GM23338 (cell line): Measurements from ENCODE around the gene PITRM1. TPM values are rescaled to one million over a fixed set of nuclear protein-coding genes. Genes with fewer than 3 reads are reported as not detected.

Experiments used
- CREB1 ChIP-seq: fragments of 250-450 bp; sonication (Bioruptor Pico); IDR thresholded peaks from 2 replicates; pipeline ENCODE4 v1.5.0; 2020; ENCODE audit warnings: low read depth, mild to moderate bottlenecking, moderate library complexity
- EZH2phosphoT487 ChIP-seq: fragments of 200-600 bp; sonication (generic); IDR thresholded peaks from one replicate; pipeline ENCODE4 v1.8.1; 2018; ENCODE audit warnings: antibody characterized with exemption; ENCODE audit not compliant: unreplicated experiment
- ZNF331 ChIP-seq: fragments of 250-450 bp; sonication (Bioruptor Pico); IDR thresholded peaks from 2 replicates; pipeline ENCODE4 v1.5.0; 2020; ENCODE audit warnings: low read depth, mild to moderate bottlenecking, moderate library complexity
- polyA plus RNA-seq: library from polyadenylated mRNA; unstranded; fragments of >200 nt; fragmentation: Nextera tagmentation; extraction: Ambion mirVana; gene quantifications from 2 replicates; pipeline ENCODE4 v1.2.1, GENCODE V29; 2016
- total RNA-seq: library from RNA; depleted of rRNA; stranded (reverse); fragments of >200 nt; shearing (Covaris generic); gene quantifications from 2 replicates; pipeline ENCODE4 v1.2.3, GENCODE V29; 2014
- TF ChIP-seq, protein P1 (sequence below): IDR thresholded peaks from one replicate; pipeline ENCODE4 v1.6.1; 2018; ENCODE audit warnings: antibody characterized with exemption; ENCODE audit not compliant: unreplicated experiment
- TF ChIP-seq, protein P2 (sequence below): IDR thresholded peaks from 2 replicates; pipeline ENCODE4 v1.6.1; 2016; ENCODE audit warnings: antibody characterized with exemption
- TF ChIP-seq, protein P3 (sequence below): fragments of 250-450 bp; sonication (Bioruptor Pico); IDR thresholded peaks from 2 replicates; pipeline ENCODE4 v1.5.0; 2020; ENCODE audit warnings: mild to moderate bottlenecking, moderate library complexity

Gene PITRM1
- total and polyA plus RNA-seq, 2 experiments from 2014 or later = 29.0 to 33.0 TPM

- TF ChIP-seq, protein P1, sequence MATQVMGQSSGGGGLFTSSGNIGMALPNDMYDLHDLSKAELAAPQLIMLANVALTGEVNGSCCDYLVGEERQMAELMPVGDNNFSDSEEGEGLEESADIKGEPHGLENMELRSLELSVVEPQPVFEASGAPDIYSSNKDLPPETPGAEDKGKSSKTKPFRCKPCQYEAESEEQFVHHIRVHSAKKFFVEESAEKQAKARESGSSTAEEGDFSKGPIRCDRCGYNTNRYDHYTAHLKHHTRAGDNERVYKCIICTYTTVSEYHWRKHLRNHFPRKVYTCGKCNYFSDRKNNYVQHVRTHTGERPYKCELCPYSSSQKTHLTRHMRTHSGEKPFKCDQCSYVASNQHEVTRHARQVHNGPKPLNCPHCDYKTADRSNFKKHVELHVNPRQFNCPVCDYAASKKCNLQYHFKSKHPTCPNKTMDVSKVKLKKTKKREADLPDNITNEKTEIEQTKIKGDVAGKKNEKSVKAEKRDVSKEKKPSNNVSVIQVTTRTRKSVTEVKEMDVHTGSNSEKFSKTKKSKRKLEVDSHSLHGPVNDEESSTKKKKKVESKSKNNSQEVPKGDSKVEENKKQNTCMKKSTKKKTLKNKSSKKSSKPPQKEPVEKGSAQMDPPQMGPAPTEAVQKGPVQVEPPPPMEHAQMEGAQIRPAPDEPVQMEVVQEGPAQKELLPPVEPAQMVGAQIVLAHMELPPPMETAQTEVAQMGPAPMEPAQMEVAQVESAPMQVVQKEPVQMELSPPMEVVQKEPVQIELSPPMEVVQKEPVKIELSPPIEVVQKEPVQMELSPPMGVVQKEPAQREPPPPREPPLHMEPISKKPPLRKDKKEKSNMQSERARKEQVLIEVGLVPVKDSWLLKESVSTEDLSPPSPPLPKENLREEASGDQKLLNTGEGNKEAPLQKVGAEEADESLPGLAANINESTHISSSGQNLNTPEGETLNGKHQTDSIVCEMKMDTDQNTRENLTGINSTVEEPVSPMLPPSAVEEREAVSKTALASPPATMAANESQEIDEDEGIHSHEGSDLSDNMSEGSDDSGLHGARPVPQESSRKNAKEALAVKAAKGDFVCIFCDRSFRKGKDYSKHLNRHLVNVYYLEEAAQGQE = no peak
- TF ChIP-seq CREB1 (CRISPR knock-in tag) (no peak), ZNF331 (CRISPR knock-in tag) (no peak), EZH2phosphoT487 (no peak)
- TF ChIP-seq, protein P2, sequence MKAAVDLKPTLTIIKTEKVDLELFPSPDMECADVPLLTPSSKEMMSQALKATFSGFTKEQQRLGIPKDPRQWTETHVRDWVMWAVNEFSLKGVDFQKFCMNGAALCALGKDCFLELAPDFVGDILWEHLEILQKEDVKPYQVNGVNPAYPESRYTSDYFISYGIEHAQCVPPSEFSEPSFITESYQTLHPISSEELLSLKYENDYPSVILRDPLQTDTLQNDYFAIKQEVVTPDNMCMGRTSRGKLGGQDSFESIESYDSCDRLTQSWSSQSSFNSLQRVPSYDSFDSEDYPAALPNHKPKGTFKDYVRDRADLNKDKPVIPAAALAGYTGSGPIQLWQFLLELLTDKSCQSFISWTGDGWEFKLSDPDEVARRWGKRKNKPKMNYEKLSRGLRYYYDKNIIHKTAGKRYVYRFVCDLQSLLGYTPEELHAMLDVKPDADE = no peak
- TF ChIP-seq, protein P3, sequence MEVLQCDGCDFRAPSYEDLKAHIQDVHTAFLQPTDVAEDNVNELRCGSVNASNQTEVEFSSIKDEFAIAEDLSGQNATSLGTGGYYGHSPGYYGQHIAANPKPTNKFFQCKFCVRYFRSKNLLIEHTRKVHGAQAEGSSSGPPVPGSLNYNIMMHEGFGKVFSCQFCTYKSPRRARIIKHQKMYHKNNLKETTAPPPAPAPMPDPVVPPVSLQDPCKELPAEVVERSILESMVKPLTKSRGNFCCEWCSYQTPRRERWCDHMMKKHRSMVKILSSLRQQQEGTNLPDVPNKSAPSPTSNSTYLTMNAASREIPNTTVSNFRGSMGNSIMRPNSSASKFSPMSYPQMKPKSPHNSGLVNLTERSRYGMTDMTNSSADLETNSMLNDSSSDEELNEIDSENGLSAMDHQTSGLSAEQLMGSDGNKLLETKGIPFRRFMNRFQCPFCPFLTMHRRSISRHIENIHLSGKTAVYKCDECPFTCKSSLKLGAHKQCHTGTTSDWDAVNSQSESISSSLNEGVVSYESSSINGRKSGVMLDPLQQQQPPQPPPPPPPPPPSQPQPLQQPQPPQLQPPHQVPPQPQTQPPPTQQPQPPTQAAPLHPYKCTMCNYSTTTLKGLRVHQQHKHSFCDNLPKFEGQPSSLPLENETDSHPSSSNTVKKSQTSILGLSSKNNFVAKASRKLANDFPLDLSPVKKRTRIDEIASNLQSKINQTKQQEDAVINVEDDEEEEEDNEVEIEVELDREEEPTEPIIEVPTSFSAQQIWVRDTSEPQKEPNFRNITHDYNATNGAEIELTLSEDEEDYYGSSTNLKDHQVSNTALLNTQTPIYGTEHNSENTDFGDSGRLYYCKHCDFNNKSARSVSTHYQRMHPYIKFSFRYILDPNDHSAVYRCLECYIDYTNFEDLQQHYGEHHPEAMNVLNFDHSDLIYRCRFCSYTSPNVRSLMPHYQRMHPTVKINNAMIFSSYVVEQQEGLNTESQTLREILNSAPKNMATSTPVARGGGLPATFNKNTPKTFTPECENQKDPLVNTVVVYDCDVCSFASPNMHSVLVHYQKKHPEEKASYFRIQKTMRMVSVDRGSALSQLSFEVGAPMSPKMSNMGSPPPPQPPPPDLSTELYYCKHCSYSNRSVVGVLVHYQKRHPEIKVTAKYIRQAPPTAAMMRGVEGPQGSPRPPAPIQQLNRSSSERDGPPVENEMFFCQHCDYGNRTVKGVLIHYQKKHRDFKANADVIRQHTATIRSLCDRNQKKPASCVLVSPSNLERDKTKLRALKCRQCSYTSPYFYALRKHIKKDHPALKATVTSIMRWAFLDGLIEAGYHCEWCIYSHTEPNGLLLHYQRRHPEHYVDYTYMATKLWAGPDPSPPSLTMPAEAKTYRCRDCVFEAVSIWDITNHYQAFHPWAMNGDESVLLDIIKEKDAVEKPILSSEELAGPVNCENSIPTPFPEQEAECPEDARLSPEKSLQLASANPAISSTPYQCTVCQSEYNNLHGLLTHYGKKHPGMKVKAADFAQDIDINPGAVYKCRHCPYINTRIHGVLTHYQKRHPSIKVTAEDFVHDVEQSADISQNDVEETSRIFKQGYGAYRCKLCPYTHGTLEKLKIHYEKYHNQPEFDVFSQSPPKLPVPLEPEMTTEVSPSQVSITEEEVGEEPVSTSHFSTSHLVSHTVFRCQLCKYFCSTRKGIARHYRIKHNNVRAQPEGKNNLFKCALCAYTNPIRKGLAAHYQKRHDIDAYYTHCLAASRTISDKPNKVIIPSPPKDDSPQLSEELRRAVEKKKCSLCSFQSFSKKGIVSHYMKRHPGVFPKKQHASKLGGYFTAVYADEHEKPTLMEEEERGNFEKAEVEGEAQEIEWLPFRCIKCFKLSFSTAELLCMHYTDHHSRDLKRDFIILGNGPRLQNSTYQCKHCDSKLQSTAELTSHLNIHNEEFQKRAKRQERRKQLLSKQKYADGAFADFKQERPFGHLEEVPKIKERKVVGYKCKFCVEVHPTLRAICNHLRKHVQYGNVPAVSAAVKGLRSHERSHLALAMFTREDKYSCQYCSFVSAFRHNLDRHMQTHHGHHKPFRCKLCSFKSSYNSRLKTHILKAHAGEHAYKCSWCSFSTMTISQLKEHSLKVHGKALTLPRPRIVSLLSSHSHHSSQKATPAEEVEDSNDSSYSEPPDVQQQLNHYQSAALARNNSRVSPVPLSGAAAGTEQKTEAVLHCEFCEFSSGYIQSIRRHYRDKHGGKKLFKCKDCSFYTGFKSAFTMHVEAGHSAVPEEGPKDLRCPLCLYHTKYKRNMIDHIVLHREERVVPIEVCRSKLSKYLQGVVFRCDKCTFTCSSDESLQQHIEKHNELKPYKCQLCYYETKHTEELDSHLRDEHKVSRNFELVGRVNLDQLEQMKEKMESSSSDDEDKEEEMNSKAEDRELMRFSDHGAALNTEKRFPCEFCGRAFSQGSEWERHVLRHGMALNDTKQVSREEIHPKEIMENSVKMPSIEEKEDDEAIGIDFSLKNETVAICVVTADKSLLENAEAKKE (CRISPR knock-in tag) = no peak
Measured at GRCh38 chr10:3169673-3170072, 2.9 kb downstream of the PITRM1 start (continued).
